CD4-positive, alpha-beta T cell treated with Interleukin-2 at 100 ng/mL for 4 hours (primary cell): ENCODE measurements around the gene PFKFB3.
"Not testable (repeated sequence)": the region's sequence is repeated elsewhere in the genome, so short reads cannot be mapped to it uniquely, and the experiment has no call there.

Experiments used
- DNase-seq: peaks from one replicate; pipeline ENCODE4 v3.0.0-alpha.2; 2020; ENCODE audit warnings: low spot score

PFKFB3 gene

DNA sequence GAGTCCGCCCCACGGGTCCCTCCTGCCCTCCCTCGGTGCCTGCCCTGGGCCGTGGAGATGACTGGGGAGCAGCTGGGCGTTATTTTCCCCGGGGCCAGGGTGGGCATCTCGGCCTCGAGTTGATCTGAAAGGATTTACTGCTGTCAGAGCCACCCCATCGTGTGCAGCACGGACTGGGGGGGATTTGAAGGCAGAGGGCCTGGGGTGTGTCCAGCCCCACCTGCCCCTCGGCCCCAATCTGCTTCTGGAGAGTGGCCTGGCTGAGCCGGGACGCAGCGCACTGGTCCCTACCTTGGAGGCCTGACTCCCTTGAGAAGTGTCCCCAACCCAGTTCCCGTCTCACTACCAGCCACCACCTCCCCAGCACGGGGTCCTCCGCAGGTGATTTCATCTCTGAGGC lies 24.2 kb upstream of the PFKFB3 start:
- DNase-seq, result no peak

DNA sequence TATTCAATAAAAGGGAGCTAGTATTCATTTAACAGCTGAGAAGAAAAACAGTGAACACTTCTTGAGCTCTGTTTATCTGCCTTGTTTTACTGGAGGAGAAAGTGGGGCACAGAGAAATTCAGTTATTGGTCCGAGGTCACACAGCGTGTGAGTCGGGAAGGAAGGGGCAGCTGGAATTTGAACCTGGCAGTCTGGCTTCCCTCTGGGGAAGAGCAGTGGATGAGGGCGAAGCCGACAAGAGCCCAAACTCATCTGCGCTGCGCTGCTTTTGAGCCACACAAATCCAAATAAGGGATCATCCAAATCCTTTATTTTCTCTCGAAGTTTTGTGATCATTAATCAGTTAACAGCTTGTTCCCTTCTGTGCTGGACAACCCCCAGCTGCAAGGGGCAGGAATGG lies 23.7 kb upstream of the PFKFB3 start:
- no peak for DNase-seq

DNA sequence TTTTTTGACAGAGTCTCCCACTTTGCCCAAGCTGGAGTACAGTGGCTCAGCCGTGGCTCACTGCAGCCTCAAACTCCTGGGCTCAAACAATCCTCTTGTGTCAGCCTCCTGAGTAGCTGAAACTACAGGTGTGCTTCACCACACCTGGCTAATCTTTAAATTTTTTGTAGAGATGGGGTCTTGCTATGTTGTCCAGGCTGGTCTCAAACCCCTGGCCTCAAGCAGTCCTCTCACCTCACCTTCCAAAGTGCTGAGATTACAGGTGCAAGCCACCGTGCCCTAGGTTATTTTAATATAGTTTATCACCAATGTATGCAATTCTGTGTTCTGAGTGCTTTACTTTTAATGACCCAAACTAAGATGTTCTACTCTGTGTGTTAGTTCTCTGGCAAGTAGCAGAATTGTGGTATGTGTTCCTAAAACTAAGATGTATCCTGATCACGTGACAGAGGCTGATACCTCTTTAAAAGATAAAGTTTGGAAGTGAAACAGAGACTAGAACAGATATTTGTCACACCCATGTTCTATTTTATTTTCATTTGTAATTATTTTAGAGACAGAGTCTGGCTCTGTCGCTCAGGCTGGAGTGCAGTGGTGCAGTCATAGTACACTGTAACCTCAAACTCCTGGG lies 22.1 kb upstream of the PFKFB3 start:
- DNase-seq, result no peak

DNA sequence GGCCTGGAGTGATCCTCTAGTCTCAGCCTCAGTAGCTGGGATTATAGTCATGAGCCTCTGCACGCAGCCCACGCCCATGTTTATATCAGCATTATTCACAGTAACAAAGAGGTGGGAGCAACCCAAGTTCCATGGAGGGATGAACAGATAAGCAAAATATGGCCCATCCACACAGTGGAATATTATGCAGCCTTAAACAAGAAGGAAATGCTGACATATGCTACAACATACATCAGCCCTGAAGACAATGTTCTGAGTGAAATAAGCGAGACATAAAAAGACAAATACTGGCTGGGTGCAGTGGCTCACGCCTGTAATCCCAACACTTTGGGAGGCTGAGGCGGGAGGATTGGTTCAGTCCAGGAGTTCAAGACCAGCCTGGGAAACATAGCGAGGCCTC lies 21.5 kb upstream of the PFKFB3 start:
- DNase-seq, result no peak

DNA sequence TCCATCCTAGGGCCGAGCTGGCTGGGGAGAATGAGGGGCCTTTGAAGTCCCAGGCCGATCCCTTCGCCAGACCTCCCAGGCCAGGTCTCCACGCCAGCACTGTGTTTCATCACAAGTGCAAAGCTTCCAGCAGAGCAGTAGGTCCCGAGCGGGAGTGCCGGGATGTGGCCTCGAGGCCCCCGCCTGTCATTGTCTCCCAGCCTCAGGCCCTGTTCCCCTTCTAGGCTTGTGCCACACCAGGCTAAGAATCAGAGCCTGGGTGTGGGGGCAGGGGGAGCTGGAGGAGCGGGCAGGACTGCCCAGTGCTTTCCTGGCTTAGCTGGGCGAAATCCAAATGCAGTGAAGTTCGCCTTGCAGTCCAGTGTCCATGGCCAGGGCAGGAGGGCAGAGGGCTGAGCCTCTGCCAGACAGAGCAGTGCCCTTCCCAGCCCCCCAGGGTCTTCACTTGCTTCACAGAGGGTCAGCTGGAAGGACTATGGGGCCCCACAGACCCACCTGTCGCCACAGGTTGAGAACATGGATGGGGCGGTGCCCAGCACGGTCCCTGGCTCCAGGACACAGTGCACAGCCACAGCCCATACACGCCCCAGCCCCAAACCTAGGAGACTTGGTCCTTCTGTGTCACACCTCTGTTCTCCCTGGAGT lies 20.2 kb upstream of the PFKFB3 start:
- no peak for DNase-seq

DNA sequence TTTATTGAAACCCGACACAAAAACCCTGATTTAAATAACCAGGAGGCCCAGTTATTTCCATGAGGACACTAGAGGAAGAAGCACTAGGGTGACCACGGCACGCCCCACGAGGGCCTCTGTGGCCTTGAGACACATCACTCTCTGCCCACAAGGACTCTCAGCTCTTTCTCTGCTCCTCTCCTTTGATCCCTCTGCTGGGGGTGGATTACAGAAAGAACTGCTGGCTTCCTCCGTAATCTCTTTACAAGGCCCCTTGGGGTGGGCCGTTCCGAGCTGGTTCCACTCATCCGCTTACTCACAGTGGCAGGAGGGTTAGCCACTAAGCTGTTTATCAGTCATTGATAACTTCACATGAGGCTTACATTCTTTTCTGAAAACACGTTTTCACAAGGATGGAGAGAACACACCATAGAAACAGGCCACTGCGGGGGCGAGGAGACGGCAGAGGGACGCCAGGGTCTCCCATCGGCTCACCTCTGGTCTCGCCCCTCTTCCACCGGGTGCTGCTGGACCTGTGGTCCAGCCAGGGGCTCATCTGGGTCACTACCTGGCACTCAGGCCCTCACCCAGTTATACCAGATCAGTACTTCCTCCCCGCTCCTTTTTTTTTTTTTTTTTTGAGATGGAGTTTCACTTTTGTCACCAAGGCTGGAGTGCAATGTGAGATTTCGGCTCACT lies 17.6 kb upstream of the PFKFB3 start:
- no peak for DNase-seq

DNA sequence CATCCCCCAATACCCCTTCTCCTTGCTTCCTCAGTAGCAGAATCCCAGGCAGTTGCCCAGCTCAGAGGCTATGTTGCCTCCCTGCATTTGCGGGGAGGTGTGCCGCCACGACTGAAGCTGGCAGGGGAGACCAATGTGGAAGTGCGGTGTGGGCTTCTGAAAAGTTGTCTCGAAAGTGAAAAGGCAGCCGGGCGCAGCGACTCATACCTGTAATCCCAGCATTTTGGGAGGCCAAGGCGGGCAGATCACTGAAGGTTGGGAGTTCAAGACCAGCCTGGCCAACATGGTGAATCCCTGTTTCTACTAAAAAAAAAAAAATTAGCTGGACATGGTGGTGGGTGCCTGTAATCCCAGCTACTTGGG lies 15.9 kb upstream of the PFKFB3 start:
- no peak for DNase-seq

DNA sequence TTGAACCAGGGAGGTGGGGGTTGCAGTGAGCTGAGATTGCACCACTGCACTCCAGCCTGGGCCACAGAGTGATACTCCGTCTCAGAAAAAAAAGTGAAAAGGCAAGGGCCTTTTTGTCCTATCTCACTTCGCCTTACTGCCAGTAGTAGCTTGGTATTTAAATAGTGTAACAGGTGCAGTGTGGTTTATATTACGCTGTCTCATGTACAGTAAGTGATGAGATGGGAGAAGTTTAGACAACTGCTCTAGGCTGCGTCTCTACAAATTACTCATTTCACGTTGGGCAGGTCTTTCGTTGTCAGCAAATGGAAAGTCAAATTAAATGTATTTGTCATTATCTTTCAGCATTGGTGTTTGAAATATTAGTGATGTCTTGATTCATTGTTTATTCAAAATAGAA lies 15.5 kb upstream of the PFKFB3 start:
- DNase-seq, result no peak

DNA sequence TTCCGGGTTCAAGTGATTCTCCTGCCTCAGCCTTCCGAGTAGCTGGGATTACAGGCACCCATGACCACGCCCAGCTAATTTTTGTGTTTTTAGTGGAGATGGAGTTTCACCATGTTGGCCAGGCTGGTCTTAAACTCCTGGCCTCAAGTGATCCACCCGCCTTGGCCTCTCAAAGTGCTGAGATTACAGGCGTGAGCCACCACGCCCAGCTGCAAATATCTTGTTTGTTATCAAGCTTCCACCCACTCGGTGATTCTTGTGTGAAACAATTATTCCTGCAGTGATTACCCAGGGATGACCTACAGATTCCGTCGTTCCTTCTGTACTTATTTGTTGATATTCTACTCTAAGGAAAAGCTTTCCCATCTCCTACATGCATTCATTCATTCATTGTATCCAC lies 12.7 kb upstream of the PFKFB3 start:
- not testable (repeated sequence) for DNase-seq

DNA sequence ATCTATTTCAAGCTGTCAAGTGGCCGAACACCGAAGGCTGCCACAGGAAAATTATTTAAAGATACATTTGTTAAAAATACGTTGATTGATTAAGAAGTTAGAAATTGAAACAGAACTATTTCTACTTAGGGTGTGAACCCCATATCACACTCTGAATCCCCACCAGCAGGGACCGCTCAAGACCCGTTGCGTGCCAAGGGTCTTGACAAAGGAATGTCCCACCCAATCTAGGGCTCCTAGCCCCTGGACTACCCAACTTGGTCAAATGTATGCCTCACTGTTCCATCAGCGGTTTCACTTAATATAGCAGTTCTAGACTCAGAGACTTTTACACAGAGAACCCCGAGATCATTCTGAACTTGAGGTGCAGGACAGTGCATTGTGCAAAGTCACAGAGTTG lies 11.6 kb upstream of the PFKFB3 start:
- DNase-seq, result no peak

DNA sequence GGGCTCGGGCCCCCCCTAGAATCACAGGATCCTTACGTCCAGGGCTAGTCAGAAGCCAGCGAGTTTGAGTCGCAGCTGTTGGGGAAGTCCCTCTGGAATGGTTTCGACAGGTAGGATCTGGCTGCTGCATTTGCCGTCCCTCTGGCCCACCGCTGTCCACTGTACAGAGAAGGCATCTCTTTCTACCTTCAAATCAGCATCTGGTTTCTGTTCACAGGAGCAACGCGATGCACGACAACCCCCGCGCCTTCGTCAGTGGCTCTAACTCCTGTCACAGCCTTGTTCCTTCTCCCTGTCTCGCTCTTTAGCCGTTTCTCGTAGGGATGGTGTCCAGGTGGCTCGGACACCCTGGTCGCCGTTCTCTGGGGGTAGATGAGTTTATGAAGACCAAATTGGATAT lies 11.2 kb upstream of the PFKFB3 start:
- DNase-seq, result no peak

DNA sequence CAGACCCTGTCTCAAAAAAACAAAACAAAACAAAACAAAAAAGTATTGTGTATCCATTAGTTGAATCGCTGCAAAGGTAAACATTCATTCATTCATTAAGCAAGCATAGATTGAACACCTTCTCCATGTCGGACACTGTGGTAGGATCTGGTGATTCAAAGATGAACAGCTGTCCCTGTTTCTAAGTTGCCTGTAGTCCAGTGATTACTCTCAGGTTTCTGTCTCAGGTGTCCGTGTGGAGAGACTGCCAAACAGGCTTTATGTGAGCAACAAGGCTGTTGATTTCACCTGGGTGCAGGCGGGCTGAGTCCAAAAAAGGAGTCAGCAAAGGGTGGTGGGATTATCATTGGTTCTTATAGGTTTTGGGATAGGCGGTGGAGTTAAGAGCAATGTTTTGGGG lies 9.4 kb upstream of the PFKFB3 start:
- DNase-seq, result not testable (repeated sequence)

DNA sequence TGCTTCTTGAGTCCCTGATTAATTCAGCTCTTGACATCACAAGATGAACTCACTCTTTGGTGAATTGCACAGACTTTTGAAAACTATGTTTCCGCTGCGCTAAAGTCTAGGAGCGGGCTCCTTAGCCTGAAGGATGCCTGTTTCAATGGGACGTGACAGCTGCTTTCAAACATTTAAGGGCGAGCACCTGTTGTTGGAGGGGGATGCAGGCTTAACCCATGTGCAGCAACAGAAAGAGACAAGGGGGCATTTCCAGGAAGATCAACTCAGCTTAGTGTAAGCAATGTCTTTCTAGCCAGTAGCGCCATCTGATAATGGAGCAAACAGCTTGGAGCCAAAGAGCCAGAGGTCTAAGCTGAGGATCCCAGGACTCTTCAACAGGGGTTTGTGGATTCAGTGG lies 8.4 kb upstream of the PFKFB3 start:
- DNase-seq, result no peak

DNA sequence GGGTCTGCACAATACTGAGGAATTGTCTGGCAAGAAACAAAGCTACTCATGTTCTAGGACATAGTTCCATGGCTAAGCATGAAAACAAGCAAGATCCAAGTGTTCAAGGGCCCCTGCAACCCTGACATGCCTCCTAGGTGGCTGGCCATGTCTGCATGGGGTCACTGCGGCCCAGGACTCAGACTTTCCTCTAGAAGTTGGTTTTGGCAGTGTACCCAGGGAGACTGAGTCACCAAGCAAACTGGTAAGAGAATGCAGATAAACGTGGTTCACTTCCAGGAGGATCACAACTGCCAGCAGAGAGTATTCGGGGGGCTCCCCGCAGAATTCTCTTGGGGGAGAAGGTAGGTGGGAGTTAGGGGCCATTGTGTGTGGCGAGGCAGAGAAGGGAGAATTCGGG lies 7.4 kb upstream of the PFKFB3 start:
- DNase-seq, result no peak

DNA sequence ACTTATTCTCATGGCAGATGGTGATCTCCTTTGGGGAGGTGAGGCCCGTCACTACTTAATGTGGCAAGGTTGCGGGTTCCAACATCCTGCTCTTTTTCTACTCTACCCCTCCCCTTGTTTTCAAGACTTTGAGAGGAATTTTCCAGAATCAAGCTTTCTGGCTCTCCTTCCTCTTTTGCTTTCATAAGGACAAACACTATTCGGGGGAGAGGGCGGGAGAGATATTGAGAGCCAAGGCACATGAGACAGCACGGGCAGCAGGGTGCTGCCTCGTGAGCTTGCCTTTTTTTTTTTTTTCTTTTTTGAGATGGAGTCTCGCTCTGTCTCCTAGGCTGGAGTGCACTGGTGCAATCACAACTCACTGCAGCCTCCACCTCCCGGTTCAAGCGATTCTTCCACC lies 6.9 kb upstream of the PFKFB3 start:
- DNase-seq, result no peak

DNA sequence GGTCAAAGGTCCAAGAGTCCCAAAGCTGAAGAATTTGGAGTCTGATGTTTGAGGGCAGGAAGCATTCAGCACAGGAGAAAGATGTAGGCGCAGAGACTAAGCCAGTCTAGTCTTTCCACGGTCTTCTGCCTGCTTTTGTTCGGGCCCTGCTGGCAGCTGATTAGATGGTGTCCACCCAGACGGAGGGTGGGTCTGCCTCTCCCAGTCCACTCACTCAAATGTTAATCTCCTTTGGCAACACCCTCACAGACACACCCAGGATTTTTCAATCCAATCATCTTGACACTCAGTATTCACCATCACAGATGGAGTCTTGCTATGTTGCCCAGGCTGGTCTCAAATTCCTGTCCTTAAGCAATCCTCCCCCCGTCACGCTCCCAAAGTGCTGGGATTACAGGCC lies 6.2 kb upstream of the PFKFB3 start:
- DNase-seq, result not testable (repeated sequence)

DNA sequence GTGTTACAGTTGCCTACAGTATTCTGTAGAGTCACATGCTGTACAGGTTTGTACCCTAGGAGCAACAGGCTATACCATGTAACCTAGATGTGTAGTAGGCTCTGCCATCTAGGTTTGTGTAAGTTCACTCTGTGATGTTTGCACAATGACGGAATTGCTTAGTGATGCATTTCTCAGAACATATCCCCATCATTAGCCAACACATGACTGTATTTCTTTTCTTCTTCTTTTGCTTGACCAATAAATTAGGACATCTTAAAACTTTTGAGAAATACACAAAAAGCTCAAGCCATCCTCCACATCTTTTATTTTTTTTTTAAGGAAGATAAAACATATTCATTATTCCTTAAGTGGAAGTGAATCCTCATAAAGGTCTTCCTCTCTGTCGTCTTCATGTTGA lies 5.4 kb upstream of the PFKFB3 start:
- DNase-seq, result no peak

DNA sequence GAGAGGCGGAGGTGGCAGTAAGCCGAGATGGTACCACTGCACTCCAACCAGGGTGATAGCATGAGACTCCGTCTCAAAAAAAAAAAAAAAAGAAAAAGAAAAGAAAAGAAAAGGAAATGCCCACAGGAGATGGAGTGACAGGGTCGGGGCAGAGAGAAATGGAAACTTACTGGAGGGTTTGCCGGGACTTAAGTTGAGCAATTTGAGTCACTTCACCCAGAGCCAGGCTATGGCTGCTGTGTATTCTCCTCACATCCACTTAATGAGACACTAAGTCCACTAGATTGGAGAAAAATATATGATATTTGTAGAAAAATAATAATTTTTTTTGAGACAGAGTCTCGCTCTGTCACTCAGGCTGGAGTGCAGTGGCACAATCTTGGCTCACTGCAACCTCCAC lies 4.6 kb upstream of the PFKFB3 start:
- DNase-seq, result no peak

DNA sequence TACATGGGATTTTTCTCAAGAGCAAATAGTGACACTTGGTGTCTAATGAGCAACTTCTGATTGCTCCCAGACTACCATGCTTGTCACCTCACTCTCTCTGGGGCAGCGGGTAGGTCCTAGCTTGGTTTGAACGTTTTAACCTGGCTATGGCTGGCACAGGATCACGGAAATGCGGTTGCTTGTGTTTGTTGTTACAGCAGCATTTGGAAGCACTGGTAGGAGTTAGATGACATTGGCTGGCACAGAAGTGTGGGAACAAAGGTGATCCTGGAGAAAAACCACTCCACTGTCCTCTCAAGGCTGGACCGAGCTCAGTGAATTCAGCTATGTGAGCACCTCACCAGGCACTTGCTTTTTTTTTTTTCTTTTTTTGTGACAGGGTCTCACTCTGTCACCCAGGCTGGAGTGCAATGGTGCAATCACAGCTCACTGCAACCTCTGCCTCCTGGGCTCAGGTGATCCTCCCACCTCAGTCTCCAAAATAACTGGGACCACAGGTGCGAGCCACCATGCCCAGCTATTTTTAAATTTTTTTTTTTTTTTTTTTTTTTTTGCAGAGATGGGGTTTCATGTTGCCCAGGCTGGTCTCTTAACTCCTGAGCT lies 3.5 kb upstream of the PFKFB3 start:
- DNase-seq, result no peak

DNA sequence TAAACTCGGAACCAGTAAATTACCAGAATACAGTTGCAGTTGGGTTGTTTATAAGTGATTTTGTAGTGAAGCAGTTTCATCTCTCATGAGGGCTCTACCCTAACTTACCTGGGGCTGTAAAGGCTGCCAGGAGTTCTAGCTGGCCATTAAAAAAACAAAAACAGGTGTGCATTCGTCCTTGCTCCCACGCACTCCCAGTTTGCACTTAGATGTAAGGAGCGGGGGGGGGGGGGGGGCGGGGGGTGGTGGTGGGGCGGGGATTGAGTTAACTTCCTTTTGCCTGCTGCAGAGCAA lies 2.3 kb upstream of the PFKFB3 start:
- no peak for DNase-seq

DNA sequence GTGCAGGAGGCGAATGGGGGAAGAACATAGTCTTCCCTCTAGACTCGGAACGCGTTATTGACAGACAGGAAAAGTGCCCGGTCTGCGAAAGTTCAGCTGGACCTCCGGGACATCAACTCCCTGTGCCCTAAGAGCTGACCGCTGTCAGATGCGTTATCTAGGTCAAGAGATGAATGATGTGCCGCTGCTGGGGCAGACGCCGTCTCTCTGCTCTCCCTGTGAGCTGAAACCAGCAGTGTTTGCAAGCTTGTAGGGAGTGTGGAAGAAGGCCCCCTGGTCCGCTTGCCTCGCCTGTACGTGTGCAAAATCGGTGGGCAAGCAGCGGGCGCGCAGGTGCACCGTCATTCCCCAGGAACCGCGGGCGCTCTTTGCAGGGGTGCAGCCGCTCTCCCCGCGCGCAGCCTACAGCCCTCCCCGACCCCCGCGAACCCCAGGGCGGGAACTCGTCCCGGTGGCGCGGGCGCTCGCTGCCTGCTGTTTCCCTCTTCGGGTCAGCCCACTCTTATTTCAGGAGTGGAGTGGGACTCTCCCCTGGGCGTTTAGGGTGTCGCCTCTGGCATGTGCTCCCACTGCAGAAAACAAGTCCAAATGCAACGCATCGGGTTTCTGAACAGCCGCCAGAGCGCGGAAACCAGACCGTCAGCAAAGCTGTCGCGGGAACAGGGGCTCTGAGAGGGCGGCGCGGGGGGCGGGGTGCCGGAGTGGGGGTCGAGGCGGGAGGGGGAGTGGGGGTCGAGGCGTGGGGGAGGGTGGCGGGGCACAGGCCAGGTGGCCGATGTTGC lies 1.8 kb upstream of the PFKFB3 start:
- DNase-seq, result no peak

DNA sequence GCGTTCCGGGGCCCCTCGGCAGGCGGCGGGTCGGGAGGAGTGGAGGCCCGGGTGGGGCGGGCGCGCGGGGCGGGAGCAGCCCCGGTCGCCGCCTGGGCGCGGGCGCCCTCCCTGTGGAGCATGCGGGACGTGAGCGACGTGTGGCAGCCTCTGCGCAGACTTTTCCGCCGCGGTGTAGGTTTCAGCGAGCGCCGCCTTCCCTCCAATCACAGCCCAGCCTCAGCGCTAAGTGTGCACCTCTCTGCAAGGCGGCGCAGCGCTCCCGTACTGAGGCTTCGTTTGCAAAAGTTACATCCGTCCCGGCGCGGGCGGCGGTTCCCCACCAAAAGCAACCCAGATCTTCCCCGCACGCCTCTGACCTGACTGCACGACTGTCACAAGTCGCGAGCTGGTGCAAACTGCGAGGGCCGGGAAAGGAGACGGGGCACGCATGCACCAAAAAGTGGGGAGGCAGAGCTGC lies 1.2 kb upstream of the PFKFB3 start:
- peak; percentile 80 for DNase-seq
